HepG2 (cell line): ENCODE data around the gene MS4A6A.

Source experiments
- CBX2 ChIP-seq, 2 experiments: fragments of 200-600 bp in 1 of 2; sonication (generic); formaldehyde crosslinking in 1 of 2; IDR thresholded peaks; 2 replicates each; pipeline versions ENCODE4 v1.7.0 to v1.8.1; 2018 to 2022; ENCODE audit warnings: low read depth in 2 of 2, low read length in 1 of 2, mild to moderate bottlenecking in 1 of 2, missing genetic modification reagents in 1 of 2
- CTCF ChIP-seq: sonication (generic); formaldehyde crosslinking; IDR thresholded peaks from 2 replicates; pipeline ENCODE4 v1.5.0; 2020; ENCODE audit warnings: mild to moderate bottlenecking, missing genetic modification reagents, moderate library complexity
- MNT ChIP-seq: fragments of 450-650 bp; IDR thresholded peaks from 2 replicates; pipeline ENCODE4 v1.6.1; 2016
- SIX4 ChIP-seq: sonication (generic); formaldehyde crosslinking; IDR thresholded peaks from 2 replicates; pipeline ENCODE4 v1.4.0; 2020; ENCODE audit warnings: missing genetic modification reagents
- TAF1 ChIP-seq: sonication (generic); formaldehyde crosslinking; IDR thresholded peaks from 2 replicates; pipeline ENCODE4 v1.4.0; 2020; ENCODE audit warnings: missing genetic modification reagents
- XBP1 ChIP-seq: sonication (generic); formaldehyde crosslinking; IDR thresholded peaks from 2 replicates; pipeline ENCODE4 v1.5.0; 2020; ENCODE audit warnings: missing genetic modification reagents
- ZNF280B ChIP-seq: sonication (generic); formaldehyde crosslinking; IDR thresholded peaks from 2 replicates; pipeline ENCODE4 v1.5.0; 2020; ENCODE audit warnings: missing genetic modification reagents, mild to moderate bottlenecking, borderline replicate concordance
- ZNF30 ChIP-seq: sonication (generic); formaldehyde crosslinking; IDR thresholded peaks from 2 replicates; pipeline ENCODE4 v1.5.0; 2020; ENCODE audit warnings: mild to moderate bottlenecking, missing genetic modification reagents
- ZNF569 ChIP-seq: sonication (generic); formaldehyde crosslinking; IDR thresholded peaks from 2 replicates; pipeline ENCODE4 v1.5.0; 2020; ENCODE audit warnings: mild to moderate bottlenecking, missing genetic modification reagents, moderate library complexity, borderline replicate concordance
- ZNF713 ChIP-seq: sonication (generic); formaldehyde crosslinking; IDR thresholded peaks from 2 replicates; pipeline ENCODE4 v1.4.0; 2020; ENCODE audit warnings: mild to moderate bottlenecking, missing genetic modification reagents
- ZZZ3 ChIP-seq: sonication (generic); formaldehyde crosslinking; IDR thresholded peaks from 2 replicates; pipeline ENCODE4 v1.4.0; 2020; ENCODE audit warnings: missing genetic modification reagents, mild to moderate bottlenecking, borderline replicate concordance

GRCh38 chr11:60155931-60156330 is 27.0 kb downstream of the MS4A6A start:
- no peak for TF ChIP-seq MNT
- no peak for TF ChIP-seq XBP1 (CRISPR knock-in tag)
- TF ChIP-seq CTCF (CRISPR knock-in tag), result no peak
- TF ChIP-seq ZNF280B, result no peak
- TF ChIP-seq TAF1, result no peak
- TF ChIP-seq ZNF569 (CRISPR knock-in tag), result no peak
- TF ChIP-seq SIX4, result no peak
- no peak for TF ChIP-seq ZNF713
- TF ChIP-seq CBX2 (IDR thresholded peaks at IDR 0.05; ENCODE audit: low read depth, low read length), result no peak
- TF ChIP-seq CBX2 (CRISPR knock-in tag; IDR thresholded peaks at IDR 0.05; ENCODE audit: low read depth), result no peak
- TF ChIP-seq ZNF30, result no peak
- TF ChIP-seq ZZZ3 (CRISPR knock-in tag), result no peak
